ENCODE data around the gene UROS. TPM values are rescaled to one million over a fixed set of nuclear protein-coding genes. Genes with fewer than 3 reads are reported as not detected.
A peak's percentile ranks its signal among the peaks of the same experiment; 100 is the strongest.

UROS gene
- total and polyA plus RNA-seq, 10 donors: 30.3 to 43.8 (median 39.2) TPM

DNA sequence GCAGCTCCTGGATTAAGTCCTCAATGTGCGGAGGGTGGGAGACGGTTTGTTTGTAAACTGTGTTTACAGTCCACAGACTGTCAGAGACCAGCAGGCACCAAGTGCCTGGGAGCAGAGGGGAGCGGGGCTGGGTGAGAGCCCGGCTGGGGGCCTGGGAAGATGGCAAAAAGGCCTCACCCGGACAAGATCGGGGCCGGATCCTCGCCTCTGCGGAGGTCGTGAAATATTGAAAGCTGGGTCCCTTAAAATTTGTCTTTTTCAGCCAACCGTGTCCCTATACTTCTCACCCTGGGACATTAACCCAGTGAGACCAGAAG is 50.2 kb downstream of the UROS start:
- peaks cover 0 to 12% (median 0%) of the 10 kb centered on the region in 6 donors for H3K36me3 ChIP-seq
- H3K27me3 ChIP-seq (replicated peaks in 1 of 7): peaks cover 0 to 21% (median 0%) of the 10 kb centered on the region in 7 donors
- no peak for DNase-seq
- no peak for TF ChIP-seq POLR2A (IDR thresholded peaks at IDR 0.05)
- TF ChIP-seq POLR2AphosphoS5 (IDR thresholded peaks at IDR 0.05): no peak
- TF ChIP-seq, protein P1, sequence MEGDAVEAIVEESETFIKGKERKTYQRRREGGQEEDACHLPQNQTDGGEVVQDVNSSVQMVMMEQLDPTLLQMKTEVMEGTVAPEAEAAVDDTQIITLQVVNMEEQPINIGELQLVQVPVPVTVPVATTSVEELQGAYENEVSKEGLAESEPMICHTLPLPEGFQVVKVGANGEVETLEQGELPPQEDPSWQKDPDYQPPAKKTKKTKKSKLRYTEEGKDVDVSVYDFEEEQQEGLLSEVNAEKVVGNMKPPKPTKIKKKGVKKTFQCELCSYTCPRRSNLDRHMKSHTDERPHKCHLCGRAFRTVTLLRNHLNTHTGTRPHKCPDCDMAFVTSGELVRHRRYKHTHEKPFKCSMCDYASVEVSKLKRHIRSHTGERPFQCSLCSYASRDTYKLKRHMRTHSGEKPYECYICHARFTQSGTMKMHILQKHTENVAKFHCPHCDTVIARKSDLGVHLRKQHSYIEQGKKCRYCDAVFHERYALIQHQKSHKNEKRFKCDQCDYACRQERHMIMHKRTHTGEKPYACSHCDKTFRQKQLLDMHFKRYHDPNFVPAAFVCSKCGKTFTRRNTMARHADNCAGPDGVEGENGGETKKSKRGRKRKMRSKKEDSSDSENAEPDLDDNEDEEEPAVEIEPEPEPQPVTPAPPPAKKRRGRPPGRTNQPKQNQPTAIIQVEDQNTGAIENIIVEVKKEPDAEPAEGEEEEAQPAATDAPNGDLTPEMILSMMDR (IDR thresholded peaks at IDR 0.05 in 8 of 11, conservative IDR thresholded peaks at IDR 0.05 in 3 of 11): no peak
- no peak overlapping the region for H3K27ac ChIP-seq
- intact Hi-C loops (cut with DNase I; ENCODE audit: low total_unique reads): no loop called here
- H3K4me1 ChIP-seq: no peaks in the 10 kb centered on the region
- 92 to 96% (median 94%) methylated on average over 11 of the region's 11 CpGs for WGBS, 5 donors
- no peak overlapping the region for H3K4me3 ChIP-seq
- no peaks in the 10 kb centered on the region for H3K9me3 ChIP-seq

- no peak for DNase-seq
- no peak for TF ChIP-seq POLR2A (IDR thresholded peaks at IDR 0.05)
- TF ChIP-seq, protein P1 (IDR thresholded peaks at IDR 0.05 in 8 of 11, conservative IDR thresholded peaks at IDR 0.05 in 3 of 11): no peak
- TF ChIP-seq POLR2AphosphoS5 (IDR thresholded peaks at IDR 0.05): peak in 1 of 3 donors; percentile 20
- peaks cover 0 to 21% (median 0%) of the 10 kb centered on the region in 7 donors for H3K27me3 ChIP-seq (replicated peaks in 1 of 7)
- WGBS, 5 donors: 92 to 95% (median 94%) methylated on average over 28 of the region's 28 CpGs
- H3K4me1 ChIP-seq: no peaks in the 10 kb centered on the region
- H3K9me3 ChIP-seq: no peaks in the 10 kb centered on the region
- H3K27ac ChIP-seq: no peak overlapping the region
- H3K4me3 ChIP-seq: no peak overlapping the region
- H3K36me3 ChIP-seq: peaks cover 0 to 17% (median 0%) of the 10 kb centered on the region in 6 donors
- intact Hi-C loops (cut with DNase I; ENCODE audit: low total_unique reads): no loop called here
Measured at GRCh38 chr10:125772112-125772863, 50.8 kb downstream of the UROS start.

DNA sequence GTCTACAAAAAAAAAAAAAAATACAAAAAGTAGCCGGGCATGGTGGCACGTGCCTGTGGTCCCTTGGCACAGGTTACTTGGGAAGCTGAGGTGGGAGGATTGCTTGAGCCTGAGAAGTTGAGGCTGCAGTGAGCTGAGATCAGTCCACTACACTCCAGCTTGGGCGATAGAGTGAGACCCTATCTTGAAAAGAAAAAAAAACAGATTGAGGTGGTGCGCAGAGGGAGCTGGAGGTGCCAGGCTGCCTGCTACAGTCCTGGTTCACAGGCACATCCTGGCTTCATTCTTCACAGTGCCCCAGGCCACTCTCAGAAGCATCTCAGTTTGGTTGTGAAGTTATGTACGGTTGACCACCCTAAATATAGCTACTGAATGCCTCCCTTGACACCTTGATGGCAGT is 52.2 kb downstream of the UROS start:
- peaks cover 0 to 21% (median 0%) of the 10 kb centered on the region in 7 donors for H3K27me3 ChIP-seq (replicated peaks in 1 of 7)
- no peaks in the 10 kb centered on the region for H3K9me3 ChIP-seq
- TF ChIP-seq, protein P1 (IDR thresholded peaks at IDR 0.05 in 8 of 11, conservative IDR thresholded peaks at IDR 0.05 in 3 of 11): no peak
- no peak for TF ChIP-seq POLR2AphosphoS5 (IDR thresholded peaks at IDR 0.05)
- TF ChIP-seq POLR2A (IDR thresholded peaks at IDR 0.05): no peak
- H3K36me3 ChIP-seq: peaks cover 0 to 32% (median 3%) of the 10 kb centered on the region in 6 donors
- H3K4me1 ChIP-seq: no peaks in the 10 kb centered on the region
- intact Hi-C loops (cut with DNase I; ENCODE audit: low total_unique reads): no loop called here
- H3K27ac ChIP-seq: no peak overlapping the region
- DNase-seq: no peak
- H3K4me3 ChIP-seq: no peak overlapping the region
- 87 to 95% (median 92%) methylated on average over 5 of the region's 5 CpGs for WGBS, 5 donors

DNA sequence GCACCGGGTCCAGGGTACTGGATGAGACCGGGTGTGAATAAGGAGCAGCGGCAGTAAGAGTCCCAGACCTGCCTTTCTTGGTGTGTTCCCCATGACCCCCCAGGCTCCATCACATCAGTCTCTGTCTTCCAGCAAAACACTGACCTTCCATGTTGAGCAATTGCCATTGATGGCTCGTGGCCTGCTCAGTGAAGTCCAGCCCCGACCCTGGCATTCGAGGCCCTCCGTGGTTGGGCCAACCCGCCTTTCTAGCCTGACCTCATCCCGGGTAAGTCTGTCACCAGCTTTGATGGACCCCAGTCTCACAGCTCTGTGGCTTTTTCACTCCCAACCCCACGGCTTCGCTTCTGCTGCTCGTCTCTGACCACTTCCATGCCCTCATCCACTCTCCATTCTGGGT is 53.9 kb downstream of the UROS start:
- Histone ChIP-seq H3K4me3 (no peak overlapping the region), H3K9me3 (no peaks in the 10 kb centered on the region), H3K27ac (peak overlapping the region in 3 of 8 donors; percentile 23 to 43 (median 35)), H3K27me3 (replicated peaks in 1 of 7) (peaks cover 0 to 10% (median 0%) of the 10 kb centered on the region in 7 donors), H3K36me3 (peaks cover 0 to 48% (median 20%) of the 10 kb centered on the region in 6 donors), H3K4me1 (no peaks in the 10 kb centered on the region)
- intact Hi-C loops (cut with DNase I; ENCODE audit: low total_unique reads): no loop called here
- TF ChIP-seq POLR2AphosphoS5 (IDR thresholded peaks at IDR 0.05): peak in 1 of 3 donors; percentile 32
- no peak for TF ChIP-seq POLR2A (IDR thresholded peaks at IDR 0.05)
- no peak for DNase-seq
- WGBS, 5 donors: 93 to 96% (median 94%) methylated on average over 12 of the region's 12 CpGs

All from spleen (tissue), 11 donors.